Motor neuron (in vitro differentiated cells): ENCODE results near the gene CA10. TPM values are rescaled to one million over a fixed set of nuclear protein-coding genes. Genes with fewer than 3 reads are reported as not detected.

ENCODE experiments used
- ATAC-seq, 8 experiments: fragments of 200-7000 bp; cut with Tn5 transposase; replicated peaks in 6 of 8; 2 replicates each; pipeline ENCODE4 v1.8.0; 2021; ENCODE audit warnings: mild to moderate bottlenecking in 8 of 8, moderate library complexity in 8 of 8
- H3K27ac ChIP-seq, 2 donors: fragments of 250-450 bp; sonication (Bioruptor Pico); 2 replicates each; pipeline ENCODE4 v1.9.0; 2021; ENCODE audit warnings: antibody characterized with exemption in 2 of 2, mild to moderate bottlenecking in 2 of 2, moderate library complexity in 1 of 2
- H3K4me1 ChIP-seq, 2 donors: fragments of 250-450 bp; sonication (Bioruptor Pico); replicated peaks in 1 of 2; 2 replicates each; pipeline ENCODE4 v1.6.1; 2021; ENCODE audit warnings: antibody characterized with exemption in 2 of 2, mild to moderate bottlenecking in 2 of 2, moderate library complexity in 1 of 2
- H3K4me3 ChIP-seq, 5 donors: fragments of 250-450 bp; sonication (Bioruptor Pico); 2 replicates each; pipeline ENCODE4 v1.9.0; 2021; ENCODE audit warnings: antibody characterized with exemption in 5 of 5, mild to moderate bottlenecking in 5 of 5, moderate library complexity in 4 of 5
- WGBS, 10 experiments: fragments of 450-650 bp; shearing (Covaris generic); methylation state at CpG; one replicate each; pipeline ENCODE4 v1.0.0; 2022; 5-methylcytosine and 5-hydroxymethylcytosine counted together
- in situ Hi-C, 9 experiments: fragments of 400-800 bp; cut with MboI; loops; one replicate each; pipeline ENCODE4 v1.15.0; 2021; ENCODE audit warnings: low sequenced_read_pairs in 9 of 9, low pct_unique_long_range_greater_than_20kb in 2 of 9; ENCODE audit not compliant: unreplicated experiment in 9 of 9
- total RNA-seq, 8 experiments: library from RNA; unstranded; fragments of 300-600 nt; gene quantifications; 2 replicates each; pipeline versions ENCODE4 v1.2.3 to v1.2.4, GENCODE V29; 2022

CA10 gene
- total RNA-seq, 8 experiments from 2014 or later: 0.21 to 14.4 (median 1.8) TPM

- in situ Hi-C loops: no loop called here
These were observed 519.5 kb downstream of the CA10 start for GRCh38 chr17:51638971-51639370.

GRCh38 chr17:51636291-51636690 is 522.2 kb downstream of the CA10 start:
- ATAC-seq: no peak
- in situ Hi-C loops: no loop called here
- no peaks in the 10 kb centered on the region for H3K4me1 ChIP-seq
- no peak overlapping the region for H3K27ac ChIP-seq
- H3K4me3 ChIP-seq: no peak overlapping the region
- 0 to 100% (median 80%) methylated on average over 1 to 5 of the region's 5 CpGs; no CpG with 5 or more reads in 4 of the 10 experiments for WGBS, 10 experiments

More at GRCh38 chr17:51638971-51639370, 519.5 kb downstream of the CA10 start:
- ATAC-seq: peak in 3 of 8 experiments; percentile 41 to 78 (median 63)
- no peak overlapping the region for H3K27ac ChIP-seq
- 0 to 80% (median 48%) methylated on average over 1 to 6 of the region's 6 CpGs; no CpG with 5 or more reads in 2 of the 10 experiments for WGBS, 10 experiments
- no peak overlapping the region for H3K4me3 ChIP-seq
- H3K4me1 ChIP-seq: no peaks in the 10 kb centered on the region

GRCh38 chr17:51630101-51630671 is 528.3 kb downstream of the CA10 start:
- WGBS, 10 experiments: 0 to 50% (median 39%) methylated on average over 1 to 5 of the region's 5 CpGs; no CpG with 5 or more reads in 1 of the 10 experiments
- Histone ChIP-seq H3K4me1 (no peaks in the 10 kb centered on the region), H3K27ac (no peak overlapping the region), H3K4me3 (no peak overlapping the region)
- peak in 1 of 8 experiments; percentile 59 for ATAC-seq
- in situ Hi-C loops: no loop called here

- no peak overlapping the region for H3K27ac ChIP-seq
- in situ Hi-C loops: no loop called here
- no peaks in the 10 kb centered on the region for H3K4me1 ChIP-seq
- no peak for ATAC-seq
- no peak overlapping the region for H3K4me3 ChIP-seq
- 0 to 77% (median 40%) methylated on average over 1 to 3 of the region's 3 CpGs; no CpG with 5 or more reads in 3 of the 10 experiments for WGBS, 10 experiments
These were observed 529.3 kb downstream of the CA10 start for GRCh38 chr17:51629232-51629631.

- 0 to 60% (median 40%) methylated on average over 1 of the region's 1 CpG; no CpG with 5 or more reads in 3 of the 10 experiments for WGBS, 10 experiments
- in situ Hi-C loops: no loop called here
- Histone ChIP-seq H3K27ac (no peak overlapping the region), H3K4me3 (no peak overlapping the region), H3K4me1 (no peaks in the 10 kb centered on the region)
- ATAC-seq: peak in 3 of 8 experiments; percentile 32 to 86 (median 63)
These were observed 530.7 kb downstream of the CA10 start for GRCh38 chr17:51627779-51628178.

- ATAC-seq: no peak
- in situ Hi-C loops: no loop called here
- 33 to 83% (median 69%) methylated on average over 1 of the region's 1 CpG; no CpG with 5 or more reads in 4 of the 10 experiments for WGBS, 10 experiments
- no peaks in the 10 kb centered on the region for H3K4me1 ChIP-seq
- no peak overlapping the region for H3K27ac ChIP-seq
- no peak overlapping the region for H3K4me3 ChIP-seq
These were observed 540.0 kb downstream of the CA10 start for GRCh38 chr17:51618476-51618875.

GRCh38 chr17:51617986-51618385 is 540.5 kb downstream of the CA10 start:
- Histone ChIP-seq H3K4me3 (no peak overlapping the region), H3K4me1 (no peaks in the 10 kb centered on the region), H3K27ac (no peak overlapping the region)
- in situ Hi-C loops: no loop called here
- WGBS, 10 experiments: 29 to 100% (median 40%) methylated on average over 1 of the region's 1 CpG; no CpG with 5 or more reads in 5 of the 10 experiments
- no peak for ATAC-seq

GRCh38 chr17:51613255-51613654 is 545.3 kb downstream of the CA10 start:
- whole genome bisulfite sequencing, 10 experiments: no CpG with 5 or more reads among the region's 1 CpG
- in situ Hi-C loops: no loop called here
- no peak overlapping the region for H3K27ac ChIP-seq
- no peaks in the 10 kb centered on the region for H3K4me1 ChIP-seq
- no peak for ATAC-seq
- no peak overlapping the region for H3K4me3 ChIP-seq

- Histone ChIP-seq H3K4me3 (no peak overlapping the region), H3K4me1 (no peaks in the 10 kb centered on the region), H3K27ac (no peak overlapping the region)
- no peak for ATAC-seq
- WGBS, 10 experiments: 51 to 100% (median 92%) methylated on average over 1 to 3 of the region's 3 CpGs; no CpG with 5 or more reads in 3 of the 10 experiments
- in situ Hi-C loops: no loop called here
These were observed 545.8 kb downstream of the CA10 start for GRCh38 chr17:51612692-51613091.

GRCh38 chr17:51611585-51611984 is 546.9 kb downstream of the CA10 start:
- H3K4me3 ChIP-seq: no peak overlapping the region
- peak in 1 of 8 experiments; percentile 58 for ATAC-seq
- in situ Hi-C loops: no loop called here
- H3K4me1 ChIP-seq: no peaks in the 10 kb centered on the region
- 0 to 100% (median 82%) methylated on average over 1 to 4 of the region's 6 CpGs; no CpG with 5 or more reads in 4 of the 10 experiments for WGBS, 10 experiments
- H3K27ac ChIP-seq: no peak overlapping the region

- H3K4me1 ChIP-seq: no peaks in the 10 kb centered on the region
- ATAC-seq: no peak
- WGBS, 10 experiments: 8 to 100% (median 80%) methylated on average over 1 to 5 of the region's 5 CpGs; no CpG with 5 or more reads in 1 of the 10 experiments
- H3K27ac ChIP-seq: no peak overlapping the region
- in situ Hi-C loops: no loop called here
- H3K4me3 ChIP-seq: no peak overlapping the region
These were observed 547.7 kb downstream of the CA10 start for GRCh38 chr17:51610834-51611233.

GRCh38 chr17:51610155-51610554 is 548.4 kb downstream of the CA10 start:
- H3K27ac ChIP-seq: no peak overlapping the region
- no peak for ATAC-seq
- no peaks in the 10 kb centered on the region for H3K4me1 ChIP-seq
- H3K4me3 ChIP-seq: no peak overlapping the region
- in situ Hi-C loops: no loop called here
- 3 to 100% (median 79%) methylated on average over 1 to 4 of the region's 4 CpGs; no CpG with 5 or more reads in 1 of the 10 experiments for WGBS, 10 experiments

- WGBS, 10 experiments: 23 to 100% (median 65%) methylated on average over 1 to 8 of the region's 9 CpGs
- in situ Hi-C loops: no loop called here
- ATAC-seq: no peak
- Histone ChIP-seq H3K27ac (no peak overlapping the region), H3K4me3 (no peak overlapping the region), H3K4me1 (no peaks in the 10 kb centered on the region)
These were observed 550.1 kb downstream of the CA10 start for GRCh38 chr17:51608251-51608933.
